Stimulated activated CD8-positive, alpha-beta memory T cell treated with anti-CD3 and anti-CD28 coated beads, Interleukin-12 subunit alpha, Interleukin-12 subunit beta, amount 100 ng/mL, for 4 hours (primary cell): ENCODE measurements around the gene C2CD3.

Experiments
- DNase-seq: peaks from one replicate; pipeline ENCODE4 v3.0.0-alpha.2; 2020; ENCODE audit warnings: low read depth

The C2CD3 gene

DNA sequence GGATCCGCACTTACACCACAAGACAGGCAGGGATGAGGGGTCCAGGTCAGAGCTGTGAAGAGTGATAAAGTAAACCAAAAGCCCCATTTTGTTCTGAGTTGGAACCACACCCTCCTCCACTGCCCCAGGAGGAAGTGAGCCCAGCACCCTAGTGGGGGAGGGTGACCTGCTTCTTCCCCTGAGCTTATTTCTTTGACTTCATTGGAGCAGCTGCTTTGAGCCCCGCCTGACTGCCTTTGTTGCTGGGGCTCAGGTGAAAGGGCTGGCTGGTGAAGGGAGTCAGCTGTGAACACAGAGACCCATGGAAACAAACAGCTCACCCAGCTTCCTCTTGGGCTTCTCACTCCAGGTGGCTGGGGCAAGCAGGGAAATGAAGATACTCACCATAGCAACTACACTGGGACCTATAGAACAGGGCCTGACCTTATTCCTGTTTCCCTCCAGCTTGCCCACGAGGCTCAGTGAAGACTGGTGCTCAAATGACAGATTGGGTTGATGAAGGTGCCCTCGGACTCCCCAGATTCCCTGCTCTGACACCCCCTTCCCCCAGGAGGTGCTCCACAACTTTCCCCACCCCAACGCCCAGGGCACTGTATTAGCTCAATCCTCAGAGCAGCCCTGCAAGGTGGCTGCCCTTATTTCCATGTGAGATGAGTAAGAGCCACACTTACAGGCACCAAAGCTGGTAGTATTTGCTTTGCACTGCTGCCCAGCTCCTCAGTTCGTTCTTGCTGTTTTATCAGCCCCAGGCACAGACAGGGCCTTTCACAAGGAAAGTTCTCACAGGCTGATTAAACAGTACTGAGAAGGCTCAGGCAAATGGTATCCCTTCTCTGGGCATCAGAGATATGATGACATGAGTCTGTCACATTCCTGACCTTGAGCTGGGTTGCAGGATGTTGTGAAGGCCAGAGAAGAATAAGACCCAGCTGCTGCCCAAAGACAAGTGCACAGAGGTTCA is 190.5 kb downstream of the C2CD3 start:
- peak; percentile 52 for DNase-seq

DNA sequence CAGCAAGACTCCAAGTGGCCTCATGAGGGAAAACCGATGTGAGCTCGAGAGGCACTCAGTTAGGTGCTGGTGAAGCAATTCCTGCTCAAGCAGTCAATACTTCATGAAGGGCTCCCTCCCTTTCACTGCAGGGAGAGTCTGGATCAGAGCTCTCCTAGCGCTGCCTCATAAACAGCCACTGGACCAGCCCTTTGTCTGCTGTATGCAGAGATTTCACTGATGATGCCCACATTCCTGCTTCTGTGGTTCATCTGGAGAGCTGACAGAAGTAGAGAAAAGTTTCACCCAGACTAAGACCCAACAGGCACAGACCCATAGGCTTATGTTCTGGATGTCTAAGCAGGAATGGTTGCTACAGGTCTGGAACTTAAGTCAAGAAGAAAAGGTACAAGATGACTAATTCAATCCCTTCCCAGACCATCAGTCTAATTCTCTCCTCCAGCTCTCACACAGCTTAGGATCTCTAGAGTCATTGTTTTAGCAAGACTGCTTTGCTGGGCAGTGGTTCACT is 192.2 kb downstream of the C2CD3 start:
- DNase-seq = no peak

GRCh38 chr11:73977856-73978519 is 192.8 kb downstream of the C2CD3 start:
- no peak for DNase-seq

DNA sequence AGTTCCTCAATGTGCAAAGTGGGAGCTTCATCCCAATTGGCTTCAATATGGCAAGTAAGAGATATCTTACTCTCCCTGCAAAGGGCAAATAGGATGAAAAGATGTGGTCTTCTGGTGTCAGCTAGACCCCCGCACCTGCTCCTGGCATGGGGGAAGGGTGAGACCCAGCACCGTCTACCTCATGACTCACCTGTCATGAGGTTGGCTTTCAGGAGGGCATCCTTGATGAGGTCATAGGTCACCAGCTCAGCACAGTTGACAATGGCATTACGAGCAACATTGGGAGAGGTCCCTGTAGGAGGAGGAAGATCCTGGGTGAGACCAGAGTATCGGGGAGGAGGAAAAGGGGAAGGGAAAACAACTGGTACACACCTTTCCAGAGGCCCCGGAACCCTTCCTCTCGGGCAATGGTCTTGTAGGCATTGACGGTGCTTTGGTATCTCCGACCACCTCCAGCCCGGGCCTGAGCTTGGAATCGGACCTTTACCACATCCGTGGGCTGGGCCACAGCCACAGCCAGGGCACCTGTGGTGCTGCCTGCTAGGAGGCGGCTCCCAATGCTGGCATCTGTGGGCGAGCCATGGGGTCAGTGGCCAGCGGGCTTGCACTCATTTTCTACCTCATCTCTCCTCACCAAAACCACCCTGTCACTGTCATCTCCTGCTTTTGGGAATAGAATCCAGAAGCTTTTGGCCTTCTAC is 194.2 kb downstream of the C2CD3 start:
- DNase-seq = no peak

DNA sequence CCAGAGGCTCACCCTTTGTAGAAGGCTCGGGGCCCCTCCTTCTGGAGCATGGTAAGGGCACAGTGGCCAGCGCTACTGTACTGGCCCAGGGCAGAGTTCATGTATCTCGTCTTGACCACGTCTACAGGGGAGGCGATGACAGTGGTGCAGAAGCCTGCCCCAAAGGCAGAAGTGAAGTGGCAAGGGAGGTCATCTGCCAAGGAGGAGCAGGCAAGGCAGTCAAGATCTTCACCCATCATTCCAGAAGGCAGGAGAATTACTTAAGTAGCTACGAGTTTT is 195.4 kb downstream of the C2CD3 start:
- no peak for DNase-seq

DNA sequence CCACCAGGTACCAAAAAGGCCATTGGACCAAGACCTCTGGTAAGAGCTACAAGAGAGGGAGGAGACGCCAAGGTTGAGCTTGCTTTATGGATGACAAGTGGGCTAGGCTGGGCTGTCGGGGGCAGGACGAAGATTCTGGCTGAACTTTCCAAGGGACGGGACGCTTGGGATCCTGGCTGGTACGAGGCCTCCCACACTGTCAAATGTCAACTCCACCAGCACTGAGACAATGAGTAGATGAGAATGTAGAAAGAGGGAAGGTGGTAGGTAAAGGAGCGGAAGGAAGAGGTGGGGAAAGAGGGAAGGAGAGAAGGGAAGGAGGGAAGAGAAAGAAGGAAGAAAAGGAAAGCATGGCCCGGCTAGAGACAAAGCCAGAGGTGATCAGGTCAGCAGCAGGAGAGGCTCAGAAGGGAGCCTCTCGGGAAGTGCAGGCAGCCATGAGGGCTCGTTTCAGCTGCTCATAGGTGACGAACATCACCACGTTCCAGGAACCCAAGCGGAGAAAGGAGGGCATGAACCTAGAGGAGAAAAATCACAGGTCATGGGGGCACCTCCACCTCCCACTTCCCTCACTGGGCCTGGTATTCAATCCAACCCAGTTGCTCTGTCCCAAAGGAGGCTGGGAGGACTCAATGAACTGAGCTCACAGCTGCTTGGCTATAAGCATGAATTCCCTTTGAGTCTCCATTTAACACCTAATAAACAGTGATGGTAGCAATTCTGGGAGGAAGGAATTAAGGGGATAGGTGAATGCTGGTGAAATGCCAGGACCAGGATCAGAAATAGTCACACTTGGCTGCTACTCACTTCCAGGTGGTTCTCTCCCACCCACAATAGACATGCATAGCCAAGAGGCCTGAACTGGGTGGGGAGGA is 196.0 kb downstream of the C2CD3 start:
- DNase-seq = no peak

- DNase-seq = no peak
These were observed 198.0 kb downstream of the C2CD3 start for GRCh38 chr11:73972620-73973449.

DNA sequence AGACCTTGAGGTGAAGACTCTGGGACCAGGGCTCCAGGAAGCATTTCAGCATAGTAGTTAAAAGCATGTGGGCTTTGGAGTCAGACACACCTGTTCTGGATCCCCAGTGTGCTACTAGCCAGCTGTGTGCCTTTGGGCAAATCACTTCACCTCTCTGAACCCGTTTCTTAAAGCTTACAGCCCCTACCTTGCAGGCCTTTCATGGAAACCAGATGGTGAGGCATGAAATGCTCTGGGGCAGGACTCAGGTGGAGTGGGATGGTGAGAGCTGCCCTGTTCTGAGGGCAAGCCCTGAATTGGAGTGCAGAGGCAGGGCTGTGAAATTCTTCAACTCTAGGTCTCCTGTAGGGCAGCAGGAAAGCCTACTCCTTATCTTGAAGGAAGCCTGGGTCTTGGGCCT is 198.6 kb downstream of the C2CD3 start:
- DNase-seq = no peak

DNA sequence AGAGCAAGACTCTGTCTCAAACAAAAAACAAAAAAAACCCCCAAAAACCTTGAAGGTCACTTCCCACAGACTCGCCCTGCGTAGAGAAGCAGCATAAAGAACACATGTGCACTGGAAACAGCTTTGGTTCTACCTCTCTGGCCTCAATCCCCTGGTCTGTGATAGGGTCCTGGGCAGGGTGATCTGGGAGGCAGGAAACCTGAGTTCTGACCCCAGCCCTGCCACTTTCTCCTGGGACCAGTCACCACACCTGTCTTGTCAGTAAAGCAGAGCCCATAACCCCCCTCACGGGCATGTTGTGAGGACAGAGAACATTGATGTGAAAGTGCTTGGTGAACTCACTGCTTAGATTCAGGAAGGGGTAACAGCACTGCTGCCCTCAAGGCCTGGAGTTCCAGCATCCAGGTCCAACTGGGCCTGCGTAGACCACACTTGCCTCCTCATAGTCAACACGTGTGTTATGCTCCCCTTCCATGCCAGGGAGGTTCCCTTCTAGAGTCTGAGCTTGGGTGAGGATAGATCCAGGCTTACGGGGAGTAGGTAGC is 199.6 kb downstream of the C2CD3 start:
- no peak for DNase-seq

DNA sequence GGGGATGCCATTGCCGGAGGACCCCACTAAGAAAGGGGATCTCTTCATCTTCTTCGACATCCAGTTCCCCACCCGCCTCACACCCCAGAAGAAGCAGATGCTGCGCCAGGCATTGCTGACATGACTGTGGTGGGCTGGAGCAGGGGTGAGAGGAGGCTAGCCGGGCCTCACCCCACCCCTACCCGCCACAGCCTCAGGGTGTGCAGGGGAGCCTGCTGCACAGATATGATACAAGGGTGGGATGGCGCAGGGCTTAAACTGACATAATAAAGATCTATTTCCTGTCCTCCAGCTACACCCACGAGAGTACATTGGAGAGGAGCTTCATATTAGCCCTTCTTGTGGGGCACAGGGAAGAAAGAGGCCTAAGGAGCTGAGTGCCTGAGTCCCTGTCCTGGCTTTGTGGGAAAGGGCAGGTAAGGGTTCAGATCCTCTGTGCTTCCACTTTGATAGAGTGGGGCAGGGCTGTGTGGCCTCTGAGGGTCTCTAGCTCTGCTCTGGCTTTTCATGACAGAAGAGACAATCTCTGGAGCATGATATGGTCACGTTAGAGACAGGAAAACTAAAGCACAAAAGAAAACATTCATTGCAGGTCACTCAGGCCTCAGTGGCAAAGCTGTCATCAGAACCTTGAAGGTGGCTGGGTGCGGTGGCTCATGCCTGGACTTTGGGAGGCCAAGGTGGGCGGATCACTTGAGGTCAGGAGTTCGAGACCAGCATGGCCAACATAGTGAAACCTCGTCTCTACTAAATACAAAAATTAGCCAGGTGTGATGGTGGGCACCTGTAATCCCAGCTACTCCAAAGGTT is 200.6 kb downstream of the C2CD3 start:
- DNase-seq = no peak

DNA sequence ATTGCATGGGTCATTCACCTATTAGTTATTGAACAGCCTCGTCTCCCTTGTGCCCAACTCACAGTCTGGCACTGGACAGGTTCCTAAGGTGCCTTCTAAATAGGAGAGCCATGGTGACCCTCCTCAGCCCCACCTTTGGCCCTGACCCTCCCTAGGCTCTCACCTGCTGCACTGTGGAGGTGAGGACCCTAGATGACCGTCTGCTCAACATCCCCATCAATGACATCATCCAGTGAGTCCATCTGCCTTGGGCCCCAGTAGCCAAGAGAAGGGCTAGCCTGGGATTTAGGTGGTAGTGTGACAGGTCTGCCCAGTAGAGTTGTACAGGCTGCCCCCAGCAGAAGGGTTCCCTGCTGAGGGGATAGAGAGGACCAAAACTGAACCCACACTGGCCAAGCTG is 201.7 kb downstream of the C2CD3 start:
- no peak for DNase-seq

GRCh38 chr11:73968356-73968966 is 202.3 kb downstream of the C2CD3 start:
- DNase-seq = no peak

GRCh38 chr11:73965764-73966121 is 205.1 kb downstream of the C2CD3 start:
- no peak for DNase-seq

DNA sequence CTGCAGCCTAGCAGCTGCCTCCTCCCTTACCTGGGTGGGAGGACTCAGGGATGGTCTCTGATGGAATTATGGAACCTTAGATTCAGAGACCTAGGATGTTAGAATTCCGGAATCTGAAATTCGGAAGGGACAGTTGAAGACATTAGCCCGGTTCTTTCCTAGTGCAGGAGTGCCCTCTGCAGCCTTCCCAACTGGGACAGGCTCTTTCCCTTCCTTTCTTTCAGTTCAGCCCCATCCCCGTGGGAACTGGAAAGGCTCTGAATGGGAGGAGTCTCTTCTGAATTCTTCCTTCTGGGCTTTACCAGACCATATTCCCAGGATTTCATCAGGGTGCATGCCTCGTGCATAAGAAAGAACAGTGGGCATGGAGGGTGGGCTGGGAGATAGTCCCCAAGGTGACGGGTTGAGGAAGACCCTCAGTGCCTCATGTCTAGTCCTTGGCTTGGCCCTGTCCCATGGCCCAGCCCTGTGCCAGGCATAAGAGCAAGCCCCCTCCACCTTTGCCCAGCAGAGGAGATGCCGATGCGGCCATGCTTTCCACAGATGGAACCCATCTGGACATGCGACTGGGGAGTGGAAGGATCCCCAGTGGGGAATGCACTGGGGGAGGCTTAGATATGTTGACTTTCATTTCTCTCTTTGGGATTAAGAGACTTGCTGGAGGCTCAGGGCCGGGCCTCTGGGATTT is 205.6 kb downstream of the C2CD3 start:
- DNase-seq = no peak

DNA sequence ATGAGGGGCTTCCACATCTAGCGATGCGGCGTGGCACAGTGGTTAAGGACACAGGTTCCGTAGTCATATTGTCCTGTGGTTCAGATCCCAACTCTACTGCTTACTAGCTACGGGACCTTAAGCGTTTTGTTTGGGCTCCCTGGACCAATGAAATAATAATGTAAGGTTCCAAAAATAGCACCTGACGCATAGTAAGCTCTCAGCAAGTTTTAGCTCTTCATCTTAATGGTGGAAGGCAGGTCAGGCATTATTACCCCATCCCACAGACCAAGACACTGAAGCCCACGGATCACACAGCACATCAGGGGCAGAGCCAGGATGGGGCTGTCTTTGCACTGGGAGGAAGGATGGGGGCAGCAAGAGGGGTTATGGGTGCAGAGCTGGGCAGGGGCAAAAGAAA is 206.9 kb downstream of the C2CD3 start:
- no peak for DNase-seq
